KBM-7 (cell line): ENCODE measurements around the gene KRT6A.
"Not testable (repeated sequence)": the region's sequence is repeated elsewhere in the genome, so short reads cannot be mapped to it uniquely, and the experiment has no call there.

Experiments used
- DNase-seq: peaks from one replicate; pipeline ENCODE4 v3.0.0-alpha.2; 2015
- in situ Hi-C: fragments of 300-500 bp; cut with MboI; formaldehyde crosslinking; loops from 2 replicates; pipeline ENCODE4 v1.14.3; 2020; ENCODE audit warnings: low sequenced_read_pairs, low pct_unique_long_range_greater_than_20kb, mixed read lengths

Gene KRT6A

DNA sequence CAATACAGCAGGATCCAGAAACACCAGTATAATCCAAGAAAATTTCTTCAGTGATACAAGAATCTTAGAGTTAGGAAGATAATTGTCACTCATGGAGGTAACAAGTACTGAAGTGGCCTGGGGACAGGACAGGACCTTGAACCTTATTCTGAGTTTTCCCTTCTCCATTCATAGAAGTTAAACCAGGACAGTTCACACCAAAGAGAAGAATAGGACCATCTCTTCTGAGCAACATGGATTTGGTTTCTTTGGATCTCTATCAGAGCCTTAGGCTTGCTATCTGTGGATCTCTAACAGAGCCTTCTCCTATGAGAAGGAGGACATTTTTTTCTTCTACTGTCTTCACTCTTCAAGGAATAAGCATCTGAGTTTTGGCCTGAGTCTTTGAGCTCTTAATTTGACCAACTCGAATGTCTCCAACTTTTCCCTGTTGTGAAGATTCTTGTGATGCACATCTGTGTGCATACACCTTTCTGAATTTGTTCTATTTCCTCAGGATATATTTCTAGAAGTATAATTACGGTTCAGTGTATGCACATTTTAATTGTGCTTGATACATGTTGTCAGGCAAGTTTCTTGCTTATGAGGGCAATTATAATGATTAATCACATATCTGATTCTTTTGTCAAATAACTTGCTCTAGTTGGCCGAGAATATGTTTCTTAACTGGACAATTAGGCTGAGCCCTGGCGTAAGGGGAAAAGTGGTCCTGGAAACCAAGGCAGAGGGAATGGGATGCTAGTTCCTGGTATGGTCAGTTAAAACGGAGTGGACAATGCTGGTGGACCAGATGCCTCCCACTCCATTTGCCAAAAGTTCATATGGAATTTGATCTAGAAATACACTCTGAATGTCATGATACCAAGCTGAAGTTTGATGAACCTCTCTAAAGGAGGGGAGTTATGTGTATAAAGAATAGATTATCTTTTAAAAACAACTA lies 6.6 kb downstream of the KRT6A start:
- in situ Hi-C loops, result no loop called here
- no peak for DNase-seq

GRCh38 chr12:52480073-52480472 lies 13.0 kb downstream of the KRT6A start:
- DNase-seq, result no peak
- in situ Hi-C loops, result no loop called here

DNA sequence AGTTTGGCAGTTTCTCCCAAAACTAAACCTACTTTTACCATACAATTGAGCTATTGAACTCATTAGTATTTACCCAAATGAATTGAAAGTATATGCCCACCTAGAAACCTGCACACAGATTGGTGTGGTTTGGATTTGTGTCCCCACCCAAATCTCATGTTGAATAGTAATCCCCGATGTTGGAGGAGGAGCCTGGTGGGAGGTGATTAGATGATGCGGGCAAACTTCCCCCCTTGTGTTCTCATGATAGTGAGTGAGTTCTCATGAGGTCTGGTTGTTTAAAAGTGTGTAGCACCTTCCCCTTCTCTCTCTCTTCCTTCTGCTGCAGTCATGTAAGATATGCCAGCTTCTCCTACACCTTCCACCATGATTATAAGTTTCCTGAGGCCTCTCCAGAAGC lies 15.4 kb downstream of the KRT6A start:
- DNase-seq, result no peak
- in situ Hi-C loops, result no loop called here

GRCh38 chr12:52474212-52474611 lies 18.8 kb downstream of the KRT6A start:
- in situ Hi-C loops, result no loop called here
- no peak for DNase-seq

DNA sequence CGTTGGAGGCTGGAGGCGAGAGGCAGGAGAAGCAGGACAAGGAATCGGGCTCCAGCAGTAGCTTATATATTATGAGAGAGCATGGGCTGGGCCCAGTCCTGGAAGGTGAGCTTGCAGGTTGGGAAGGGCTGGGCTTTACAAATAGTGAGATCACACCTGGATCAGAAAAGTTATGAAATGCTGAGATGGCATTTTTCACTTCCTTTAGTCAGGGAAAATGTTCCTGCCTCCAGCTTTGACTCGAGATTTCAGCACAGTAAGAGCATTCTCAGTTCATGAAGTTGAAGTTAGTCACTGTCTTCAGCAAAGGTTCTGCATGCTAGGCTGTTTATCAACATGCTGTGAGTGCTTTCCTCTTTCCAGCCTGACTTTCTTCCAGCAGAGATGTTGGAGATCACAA lies 19.3 kb downstream of the KRT6A start, which contains the start of gene KRT6C:
KRT6C (minus strand) TSS at position 38 of the 400 bp plus-strand sequence. CDS start 68 bp downstream, outside the sequence.
- in situ Hi-C loops, result no loop called here
- no peak for DNase-seq

GRCh38 chr12:52469853-52470252 lies 23.2 kb downstream of the KRT6A start:
- no peak for DNase-seq
- in situ Hi-C loops, result no loop called here

DNA sequence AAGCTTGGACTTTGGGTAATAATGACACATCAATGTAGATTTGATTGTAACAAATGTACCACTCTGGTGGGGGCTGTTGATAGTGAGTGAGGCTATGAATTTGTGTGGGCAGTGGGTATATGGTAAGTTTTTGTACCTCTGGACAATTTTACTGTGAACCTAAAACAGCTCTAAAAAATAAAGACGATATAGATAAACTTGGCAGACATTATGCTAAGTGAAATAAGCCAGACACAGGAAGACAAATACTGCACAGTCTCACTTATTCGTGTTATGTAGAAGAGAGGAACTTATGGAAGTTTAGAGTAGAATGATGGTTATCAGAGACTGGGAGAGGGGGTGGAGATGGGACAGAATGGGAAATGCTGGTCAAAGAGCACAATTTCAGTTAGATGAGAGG lies 28.2 kb downstream of the KRT6A start:
- in situ Hi-C loops, result no loop called here
- no peak for DNase-seq

- in situ Hi-C loops, result no loop called here
- DNase-seq, result no peak
Observed at GRCh38 chr12:52461693-52462092, 31.4 kb downstream of the KRT6A start.

- in situ Hi-C loops, result no loop called here
- no peak for DNase-seq
Observed at GRCh38 chr12:52458861-52459260, 34.2 kb downstream of the KRT6A start.

DNA sequence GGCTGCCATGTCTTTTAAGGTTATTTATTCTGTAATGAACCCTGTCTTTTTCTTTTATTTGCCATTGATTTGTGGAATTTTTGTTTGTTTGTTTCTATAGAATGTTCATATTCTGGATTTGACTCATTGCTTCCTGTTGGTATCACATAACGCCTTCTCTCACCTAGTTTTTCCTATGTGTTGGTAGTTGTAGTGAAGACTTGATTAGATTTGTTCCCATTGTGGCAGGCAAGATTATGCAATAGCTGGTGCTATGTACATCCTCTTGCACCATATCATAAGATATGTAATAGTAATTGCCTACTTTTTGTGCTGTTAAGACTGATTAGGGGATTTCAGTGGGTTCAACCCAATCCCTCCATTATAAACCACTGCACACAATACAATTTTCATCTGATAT lies 37.2 kb downstream of the KRT6A start:
- in situ Hi-C loops, result no loop called here
- DNase-seq, result no peak

- DNase-seq, result no peak
- in situ Hi-C loops, result no loop called here
Observed at GRCh38 chr12:52454411-52455201, 38.5 kb downstream of the KRT6A start.

DNA sequence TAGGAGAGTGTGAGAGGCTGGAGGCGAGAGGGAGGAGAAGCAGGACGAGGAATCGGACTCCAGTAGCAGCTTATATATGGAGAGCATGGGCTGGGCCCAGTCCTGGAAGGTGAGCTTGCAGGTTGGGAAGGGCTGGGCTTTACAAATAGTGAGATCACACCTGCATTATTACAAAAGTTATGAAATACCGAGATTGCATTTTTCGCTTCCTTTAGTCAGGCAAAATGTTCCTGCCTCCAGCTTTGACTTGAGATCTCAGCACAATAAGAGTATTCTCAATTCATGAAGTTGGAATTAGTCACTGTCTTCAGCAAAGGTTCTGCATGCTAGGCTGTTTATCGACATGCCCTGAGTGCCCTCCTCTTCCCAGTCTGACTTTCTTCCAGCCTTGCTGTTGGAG lies 41.0 kb downstream of the KRT6A start, which contains the start of gene KRT6B:
KRT6B (minus strand) TSS at position 46 of the 400 bp plus-strand sequence. CDS start 68 bp downstream, outside the sequence.
- in situ Hi-C loops, result no loop called here
- DNase-seq, result no peak

- DNase-seq, result no peak
- in situ Hi-C loops, result no loop called here
Observed at GRCh38 chr12:52448228-52448627, 44.8 kb downstream of the KRT6A start.

GRCh38 chr12:52447196-52447595 lies 45.9 kb downstream of the KRT6A start:
- in situ Hi-C loops, DNase-seq: not testable (repeated sequence)

- in situ Hi-C loops, result no loop called here
- DNase-seq, result no peak
Observed at GRCh38 chr12:52446367-52447045, 46.6 kb downstream of the KRT6A start.

GRCh38 chr12:52445876-52446275 lies 47.2 kb downstream of the KRT6A start:
- in situ Hi-C loops, result no loop called here
- no peak for DNase-seq

GRCh38 chr12:52444647-52445595 lies 48.1 kb downstream of the KRT6A start:
- no peak for DNase-seq
- in situ Hi-C loops, result no loop called here

GRCh38 chr12:52443966-52444365 lies 49.1 kb downstream of the KRT6A start:
- in situ Hi-C loops, result no loop called here
- no peak for DNase-seq
